Mesothelial cell of epicardium (in vitro differentiated cells): ENCODE data around the gene CCR8. TPM values are rescaled to one million over a fixed set of nuclear protein-coding genes. Genes with fewer than 3 reads are reported as not detected.

Experiments used
- DNase-seq, 2 experiments: peaks; one replicate each; pipeline ENCODE4 v3.0.0; 2021; ENCODE audit warnings: low spot score in 2 of 2; ENCODE audit not compliant: unreplicated experiment in 2 of 2
- H3K27ac Mint-ChIP-seq: 2 replicates; pipeline ENCODE4 v1.8.0; 2021; ENCODE audit warnings: mixed read lengths
- H3K27me3 Mint-ChIP-seq: 2 replicates; pipeline ENCODE4 v1.8.0; 2021; ENCODE audit warnings: low read depth, mixed read lengths
- H3K36me3 Mint-ChIP-seq: 2 replicates; pipeline ENCODE4 v1.8.0; 2021; ENCODE audit warnings: mixed read lengths
- H3K4me1 Mint-ChIP-seq: 2 replicates; pipeline ENCODE4 v1.8.0; 2021; ENCODE audit warnings: mixed read lengths
- H3K4me3 Mint-ChIP-seq: 2 replicates; pipeline ENCODE4 v1.8.0; 2021; ENCODE audit warnings: mild to moderate bottlenecking, moderate library complexity, mixed read lengths
- H3K9me3 Mint-ChIP-seq: 2 replicates; pipeline ENCODE4 v1.8.0; 2021; ENCODE audit warnings: mixed read lengths
- total RNA-seq: library from RNA; stranded (reverse); gene quantifications from 3 replicates; pipeline ENCODE4 v1.2.1, GENCODE V29; 2021
- TF ChIP-seq, protein P1 (sequence below): fragments of 200-600 bp; sonication (generic); IDR thresholded peaks from one replicate; pipeline ENCODE4 v1.5.0; 2021; ENCODE audit warnings: antibody characterized with exemption; ENCODE audit not compliant: unreplicated experiment

Gene CCR8
- total RNA-seq, 1 donor from 2014 or later: not detected

- Mint-ChIP-seq H3K4me3 (no peak overlapping the region), H3K9me3 (peaks cover 17% of the 10 kb centered on the region), H3K27me3 (peaks cover under 1% of the 10 kb centered on the region), H3K27ac (no peak overlapping the region), H3K4me1 (no peaks in the 10 kb centered on the region), H3K36me3 (no peaks in the 10 kb centered on the region)
- no peak for DNase-seq
- TF ChIP-seq, protein P1, sequence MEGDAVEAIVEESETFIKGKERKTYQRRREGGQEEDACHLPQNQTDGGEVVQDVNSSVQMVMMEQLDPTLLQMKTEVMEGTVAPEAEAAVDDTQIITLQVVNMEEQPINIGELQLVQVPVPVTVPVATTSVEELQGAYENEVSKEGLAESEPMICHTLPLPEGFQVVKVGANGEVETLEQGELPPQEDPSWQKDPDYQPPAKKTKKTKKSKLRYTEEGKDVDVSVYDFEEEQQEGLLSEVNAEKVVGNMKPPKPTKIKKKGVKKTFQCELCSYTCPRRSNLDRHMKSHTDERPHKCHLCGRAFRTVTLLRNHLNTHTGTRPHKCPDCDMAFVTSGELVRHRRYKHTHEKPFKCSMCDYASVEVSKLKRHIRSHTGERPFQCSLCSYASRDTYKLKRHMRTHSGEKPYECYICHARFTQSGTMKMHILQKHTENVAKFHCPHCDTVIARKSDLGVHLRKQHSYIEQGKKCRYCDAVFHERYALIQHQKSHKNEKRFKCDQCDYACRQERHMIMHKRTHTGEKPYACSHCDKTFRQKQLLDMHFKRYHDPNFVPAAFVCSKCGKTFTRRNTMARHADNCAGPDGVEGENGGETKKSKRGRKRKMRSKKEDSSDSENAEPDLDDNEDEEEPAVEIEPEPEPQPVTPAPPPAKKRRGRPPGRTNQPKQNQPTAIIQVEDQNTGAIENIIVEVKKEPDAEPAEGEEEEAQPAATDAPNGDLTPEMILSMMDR: no peak
Observed at GRCh38 chr3:39295184-39295775, 34.2 kb upstream of the CCR8 start.

GRCh38 chr3:39296197-39297077 is 33.1 kb upstream of the CCR8 start:
- Mint-ChIP-seq H3K27ac (no peak overlapping the region), H3K9me3 (peaks cover 27% of the 10 kb centered on the region), H3K4me1 (no peaks in the 10 kb centered on the region), H3K4me3 (no peak overlapping the region), H3K27me3 (peaks cover 2% of the 10 kb centered on the region), H3K36me3 (no peaks in the 10 kb centered on the region)
- TF ChIP-seq, protein P1: no peak
- DNase-seq: no peak

- Mint-ChIP-seq H3K27me3 (peaks cover 10% of the 10 kb centered on the region), H3K27ac (no peak overlapping the region), H3K9me3 (peaks cover 43% of the 10 kb centered on the region), H3K4me1 (no peaks in the 10 kb centered on the region), H3K36me3 (no peaks in the 10 kb centered on the region), H3K4me3 (no peak overlapping the region)
- TF ChIP-seq, protein P1: no peak
- DNase-seq: no peak
Observed at GRCh38 chr3:39299279-39299678, 30.2 kb upstream of the CCR8 start.

GRCh38 chr3:39302178-39302577 is 27.3 kb upstream of the CCR8 start:
- H3K9me3 Mint-ChIP-seq: peaks cover 55% of the 10 kb centered on the region
- H3K4me3 Mint-ChIP-seq: no peak overlapping the region
- no peak overlapping the region for H3K27ac Mint-ChIP-seq
- DNase-seq: no peak
- no peaks in the 10 kb centered on the region for H3K36me3 Mint-ChIP-seq
- H3K27me3 Mint-ChIP-seq: peaks cover 26% of the 10 kb centered on the region
- TF ChIP-seq, protein P1: no peak
- no peaks in the 10 kb centered on the region for H3K4me1 Mint-ChIP-seq

DNA sequence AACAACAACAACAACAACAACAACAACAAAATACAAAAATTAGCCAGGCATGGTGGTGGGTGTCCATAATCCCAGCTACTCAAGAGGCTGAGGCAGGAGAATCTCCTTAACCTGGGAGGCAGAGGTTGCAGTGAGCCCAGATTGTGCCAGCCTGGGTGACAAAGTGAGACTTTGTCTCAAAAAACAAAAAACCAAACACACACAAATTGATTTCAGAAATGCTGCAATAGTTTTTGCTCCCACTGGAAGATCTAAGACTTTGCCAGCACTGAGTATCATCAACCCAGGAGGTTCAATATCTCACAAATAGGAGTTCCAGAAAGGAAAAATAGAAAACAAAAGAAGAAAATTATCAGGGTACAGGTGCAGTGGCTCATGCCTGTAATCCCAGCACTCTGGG is 16.2 kb upstream of the CCR8 start:
- peaks cover 29% of the 10 kb centered on the region for H3K9me3 Mint-ChIP-seq
- DNase-seq: no peak
- no peaks in the 10 kb centered on the region for H3K36me3 Mint-ChIP-seq
- peaks cover 13% of the 10 kb centered on the region for H3K27me3 Mint-ChIP-seq
- H3K4me3 Mint-ChIP-seq: no peak overlapping the region
- no peak overlapping the region for H3K27ac Mint-ChIP-seq
- TF ChIP-seq, protein P1: no peak
- H3K4me1 Mint-ChIP-seq: no peaks in the 10 kb centered on the region
